Small intestine (tissue), 7 donors: ENCODE data around the gene PI16. TPM values are rescaled to one million over a fixed set of nuclear protein-coding genes. Genes with fewer than 3 reads are reported as not detected.

Experiments used
- DNase-seq, 2 donors: peaks; one replicate each; pipeline versions ENCODE4 v3.0.0 to v3.0.0-alpha.2; 2013
- FAIRE-seq: peaks from 2 replicates; lab custom pipeline; 2012; peaks lifted over from hg19 to GRCh38; lab: Jason Lieb, UNC
- H3K27ac ChIP-seq, 3 donors: one replicate each; pipeline ENCODE4 v1.5.1; 2013; ENCODE audit warnings: low read length in 2 of 3, mild to moderate bottlenecking in 2 of 3, control low read depth in 1 of 3, inconsistent platforms in 1 of 3, low read depth in 1 of 3, moderate library complexity in 1 of 3
- H3K27me3 ChIP-seq, 3 donors: one replicate each; pipeline ENCODE4 v1.6.1; 2013; ENCODE audit warnings: low read length in 3 of 3, inconsistent platforms in 1 of 3; ENCODE audit not compliant: control insufficient read depth in 3 of 3, insufficient read depth in 3 of 3
- H3K36me3 ChIP-seq, 3 donors: one replicate each; pipeline ENCODE4 v1.6.1; 2013; ENCODE audit warnings: low read length in 3 of 3, inconsistent platforms in 1 of 3, low read depth in 1 of 3, mild to moderate bottlenecking in 1 of 3, moderate library complexity in 1 of 3; ENCODE audit not compliant: control insufficient read depth in 3 of 3, insufficient read depth in 2 of 3
- H3K4me1 ChIP-seq, 3 donors: one replicate each; pipeline ENCODE4 v1.6.1; 2013; ENCODE audit warnings: low read length in 2 of 3, inconsistent platforms in 1 of 3, low read depth in 1 of 3, mild to moderate bottlenecking in 1 of 3, moderate library complexity in 1 of 3; ENCODE audit not compliant: control insufficient read depth in 3 of 3, insufficient read depth in 2 of 3
- H3K4me3 ChIP-seq, 3 donors: one replicate each; pipeline ENCODE4 v1.5.1; 2013; ENCODE audit warnings: low read length in 3 of 3, control low read depth in 1 of 3, inconsistent platforms in 1 of 3, low read depth in 1 of 3, mild to moderate bottlenecking in 1 of 3, moderate library complexity in 1 of 3
- H3K9me3 ChIP-seq, 2 donors: one replicate each; pipeline ENCODE4 v1.6.1; 2013; ENCODE audit warnings: low read depth in 1 of 2, low read length in 1 of 2; ENCODE audit not compliant: control insufficient read depth in 2 of 2, insufficient read depth in 1 of 2
- WGBS, 3 donors: extraction: QIAGEN DNeasy Blood & Tissue Kit; methylation state at CpG; one replicate each; pipeline ENCODE4 v1.1.7; 2013; 5-methylcytosine and 5-hydroxymethylcytosine counted together
- polyA plus RNA-seq, 4 donors: library from polyadenylated mRNA; stranded (reverse) in 3 of 4; unstranded in 1 of 4; fragments of 200-250 nt in 3 of 4; fragments of 120-200 nt in 1 of 4; gene quantifications; one replicate each; pipeline versions ENCODE4 v1.2.1 to v1.2.3, GENCODE V29; 2013
- donor health status: healthy with polysubstance abuse.
- donor health status: control.
- donor health status: control.
- donor health status: Bipolar disorder and iron deficiency.
- donor health status: healthy.

Gene PI16
- polyA plus RNA-seq, 4 donors: 0.09 to 2.3 (median 0.27) TPM; not detected in 1

DNA sequence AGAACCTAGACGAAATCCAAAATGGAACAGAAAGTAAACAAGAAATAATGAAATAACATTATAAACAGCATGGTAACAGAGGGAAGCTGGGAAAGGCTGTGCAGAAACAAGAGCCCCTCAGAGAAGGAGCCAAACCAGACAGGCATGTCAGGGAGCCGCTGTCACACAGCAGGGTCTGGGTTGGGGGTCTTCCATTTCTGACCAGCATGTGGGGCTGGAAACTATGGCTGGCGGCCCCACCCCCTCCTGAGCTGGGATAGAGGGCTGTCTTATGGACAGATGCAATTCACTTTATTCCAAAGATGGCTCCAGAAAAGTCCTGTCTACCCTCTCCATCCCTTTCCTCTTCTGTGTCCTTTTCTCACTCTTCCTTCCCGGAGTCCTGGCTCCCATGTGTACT lies 41.5 kb upstream of the PI16 start:
- WGBS, 3 donors: 73 to 90% (median 79%) methylated on average over 4 of the region's 4 CpGs
- H3K27me3 ChIP-seq: no peaks in the 10 kb centered on the region
- DNase-seq: no peak
- H3K4me3 ChIP-seq: no peak overlapping the region
- FAIRE-seq: no peak
- H3K36me3 ChIP-seq: peaks cover under 1 to 56% (median 17%) of the 10 kb centered on the region in 3 donors
- peaks cover 0 to 10% (median 9%) of the 10 kb centered on the region in 3 donors for H3K4me1 ChIP-seq
- peak overlapping the region in 2 of 3 donors; percentile 25 to 60 for H3K27ac ChIP-seq
- no peaks in the 10 kb centered on the region for H3K9me3 ChIP-seq

GRCh38 chr6:36914227-36914794 lies 40.2 kb upstream of the PI16 start:
- peak; percentile 86 to 96 for DNase-seq
- Histone ChIP-seq H3K4me1 (peaks cover 0 to 10% (median 9%) of the 10 kb centered on the region in 3 donors), H3K4me3 (no peak overlapping the region), H3K9me3 (no peaks in the 10 kb centered on the region), H3K36me3 (peaks cover 2 to 56% (median 17%) of the 10 kb centered on the region in 3 donors), H3K27ac (peak overlapping the region in 2 of 3 donors; percentile 26 to 37), H3K27me3 (no peaks in the 10 kb centered on the region)
- FAIRE-seq: no peak
- 40 to 61% (median 56%) methylated on average over 10 of the region's 10 CpGs for WGBS, 3 donors

DNA sequence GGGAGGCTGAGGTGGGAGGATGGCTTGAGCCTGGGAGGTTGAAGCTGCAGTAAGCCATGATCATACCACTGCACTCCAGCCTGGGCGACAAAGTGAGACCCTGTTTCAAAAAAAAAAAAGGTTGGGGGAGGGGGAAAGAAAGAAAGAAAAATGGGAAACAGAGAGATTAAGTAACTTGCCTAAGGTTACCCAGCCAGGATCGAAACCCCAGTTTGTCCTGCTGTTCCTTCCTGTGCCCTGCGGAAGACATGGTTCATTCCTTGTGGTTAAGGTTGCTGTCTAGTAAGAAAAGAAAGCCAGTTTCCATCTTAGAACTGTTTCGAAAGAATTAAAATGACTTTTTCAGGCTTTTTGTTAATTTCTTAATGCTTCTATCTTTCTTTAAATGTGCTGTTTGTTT lies 38.9 kb upstream of the PI16 start:
- DNase-seq (no peak), FAIRE-seq (no peak)
- Histone ChIP-seq H3K36me3 (peaks cover 7 to 58% (median 17%) of the 10 kb centered on the region in 3 donors), H3K27ac (no peak overlapping the region), H3K4me3 (no peak overlapping the region), H3K27me3 (no peaks in the 10 kb centered on the region), H3K9me3 (no peaks in the 10 kb centered on the region), H3K4me1 (peaks cover 0 to 10% (median 9%) of the 10 kb centered on the region in 3 donors)
- 91 to 99% (median 97%) methylated on average over 4 of the region's 4 CpGs for WGBS, 3 donors

DNA sequence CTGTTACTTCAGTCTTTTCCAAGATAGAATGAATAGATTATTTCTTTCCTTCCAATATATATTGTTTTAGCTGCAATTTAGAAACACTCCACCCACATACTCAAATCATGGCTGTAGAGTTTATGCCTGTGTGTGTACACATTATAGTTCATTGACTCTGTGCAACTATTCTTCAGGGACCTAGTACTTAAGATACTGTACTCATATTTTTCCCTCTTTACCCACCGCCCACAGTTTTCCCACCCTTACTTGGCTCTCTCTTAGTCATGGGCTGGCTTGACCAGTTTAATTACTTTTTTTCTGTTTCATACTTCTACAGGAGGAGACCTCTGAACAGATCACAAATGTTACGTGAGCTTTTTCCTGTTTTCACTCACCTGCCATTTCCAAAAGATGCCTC lies 38.4 kb upstream of the PI16 start:
- no peak overlapping the region for H3K27ac ChIP-seq
- DNase-seq (no peak), FAIRE-seq (no peak)
- H3K4me3 ChIP-seq: no peak overlapping the region
- 82 to 97% (median 88%) methylated on average over 2 of the region's 2 CpGs for WGBS, 3 donors
- H3K36me3 ChIP-seq: peaks cover 7 to 61% (median 17%) of the 10 kb centered on the region in 3 donors
- no peaks in the 10 kb centered on the region for H3K27me3 ChIP-seq
- H3K4me1 ChIP-seq: peaks cover 0 to 10% (median 9%) of the 10 kb centered on the region in 3 donors
- no peaks in the 10 kb centered on the region for H3K9me3 ChIP-seq

DNA sequence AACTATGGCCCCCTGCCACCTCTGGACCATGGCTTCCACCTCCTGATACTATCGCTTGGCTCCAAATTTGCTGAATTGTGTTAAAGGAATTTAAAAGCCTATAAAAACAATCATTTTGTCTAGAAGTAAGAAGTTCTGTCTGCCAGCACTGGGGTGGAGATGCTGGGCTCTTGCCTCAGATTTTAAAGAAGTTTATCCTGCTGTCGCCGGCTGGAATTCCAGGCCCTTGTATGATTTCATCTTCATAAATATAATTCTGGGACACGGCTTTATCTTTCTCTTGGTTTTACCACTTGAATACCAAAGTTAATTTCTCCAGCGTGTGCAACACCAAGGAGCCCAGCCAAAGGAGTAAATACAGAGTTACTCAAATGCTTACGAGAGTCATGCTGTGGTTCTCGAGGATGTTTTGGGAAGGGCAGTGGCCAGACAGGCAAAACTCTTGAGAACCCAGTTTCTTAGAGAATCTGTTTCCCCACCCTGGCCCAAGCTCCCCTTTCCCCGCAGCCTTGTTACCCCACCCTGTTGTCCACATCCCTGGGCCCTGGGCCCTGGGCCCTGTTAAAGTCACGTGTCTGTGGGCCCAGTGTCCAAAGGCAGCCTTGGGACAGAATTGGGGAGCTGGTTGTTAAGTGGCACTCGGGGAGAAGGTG lies 36.9 kb upstream of the PI16 start:
- no peak for DNase-seq
- Histone ChIP-seq H3K27ac (peak overlapping the region in 1 of 3 donors; percentile 53), H3K9me3 (no peaks in the 10 kb centered on the region), H3K4me3 (no peak overlapping the region), H3K36me3 (peaks cover 11 to 59% (median 17%) of the 10 kb centered on the region in 3 donors), H3K4me1 (peaks cover 0 to 10% (median 9%) of the 10 kb centered on the region in 3 donors), H3K27me3 (no peaks in the 10 kb centered on the region)
- 76 to 97% (median 91%) methylated on average over 10 of the region's 10 CpGs for WGBS, 3 donors
- FAIRE-seq: no peak

GRCh38 chr6:36920049-36920448 lies 34.5 kb upstream of the PI16 start:
- no peaks in the 10 kb centered on the region for H3K9me3 ChIP-seq
- H3K36me3 ChIP-seq: peaks cover 15 to 64% (median 25%) of the 10 kb centered on the region in 3 donors
- no peak overlapping the region for H3K4me3 ChIP-seq
- H3K27me3 ChIP-seq: no peaks in the 10 kb centered on the region
- no peak overlapping the region for H3K27ac ChIP-seq
- no peak for DNase-seq
- 91 to 95% (median 93%) methylated on average over 4 of the region's 4 CpGs for WGBS, 3 donors
- no peaks in the 10 kb centered on the region for H3K4me1 ChIP-seq
- no peak for FAIRE-seq

DNA sequence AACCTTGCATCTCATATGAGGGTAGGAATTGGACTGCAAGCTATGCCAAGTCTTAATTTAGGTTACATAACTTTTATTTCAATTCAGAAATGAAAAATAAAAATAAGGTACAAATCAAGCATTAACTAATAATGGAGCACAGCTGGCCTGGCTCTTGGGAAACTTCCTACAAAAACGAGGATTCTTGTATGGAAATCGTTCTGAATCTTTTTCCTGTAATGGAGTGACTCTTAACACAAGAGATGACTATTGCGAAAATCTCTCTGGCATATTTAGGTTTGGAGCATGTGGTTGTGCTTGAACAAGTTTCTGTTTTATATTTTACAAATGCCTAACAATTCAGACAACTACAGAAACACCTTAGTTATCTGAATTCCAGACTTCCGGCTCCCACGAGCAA lies 34.0 kb upstream of the PI16 start:
- Histone ChIP-seq H3K4me1 (no peaks in the 10 kb centered on the region), H3K4me3 (no peak overlapping the region), H3K27ac (no peak overlapping the region), H3K27me3 (no peaks in the 10 kb centered on the region), H3K9me3 (no peaks in the 10 kb centered on the region), H3K36me3 (peaks cover 15 to 61% (median 25%) of the 10 kb centered on the region in 3 donors)
- FAIRE-seq (no peak), DNase-seq (no peak)
- WGBS, 3 donors: 83 to 92% (median 88%) methylated on average over 5 of the region's 5 CpGs

DNA sequence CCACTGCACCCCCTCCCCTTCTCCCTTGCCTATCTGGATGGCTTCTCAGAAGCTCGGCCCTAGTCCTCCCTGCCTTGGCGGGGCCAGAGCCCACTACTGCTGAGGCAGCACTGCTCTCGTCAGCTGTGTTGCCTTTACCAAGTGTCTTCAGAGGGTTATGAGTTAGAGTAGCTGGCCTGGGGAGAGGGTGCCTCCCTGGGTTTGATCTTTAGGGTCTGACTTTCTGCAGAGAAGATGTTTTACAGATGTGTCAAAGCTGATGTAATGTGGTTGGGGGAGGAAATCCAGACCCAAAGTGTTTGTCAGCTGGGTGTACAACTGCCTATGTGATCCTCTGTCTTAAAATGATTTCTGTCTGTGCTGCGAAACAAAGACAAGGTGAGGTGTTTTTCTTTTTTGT lies 30.4 kb upstream of the PI16 start:
- Histone ChIP-seq H3K4me3 (no peak overlapping the region), H3K36me3 (peaks cover 8 to 40% (median 13%) of the 10 kb centered on the region in 3 donors), H3K27me3 (no peaks in the 10 kb centered on the region), H3K4me1 (no peaks in the 10 kb centered on the region), H3K9me3 (no peaks in the 10 kb centered on the region), H3K27ac (no peak overlapping the region)
- no peak for DNase-seq
- 80 to 96% (median 83%) methylated on average over 4 of the region's 4 CpGs for WGBS, 3 donors
- no peak for FAIRE-seq
